B cell (primary cell): ENCODE data around the gene ALX1.

ENCODE experiments used
- EZH2 ChIP-seq: IDR thresholded peaks from 2 replicates; pipeline ENCODE4 v1.6.1; 2012; ENCODE audit warnings: borderline replicate concordance, low read depth, mild to moderate bottlenecking, moderate library complexity, low read length; ENCODE audit not compliant: insufficient read depth, poor library complexity, severe bottlenecking
- TF ChIP-seq, protein P1 (sequence below): fragments of 200-600 bp; IDR thresholded peaks from one replicate; pipeline ENCODE4 v1.8.0; 2022; ENCODE audit warnings: antibody characterized with exemption, mild to moderate bottlenecking

GRCh38 chr12:85283560-85283959 is 3.5 kb downstream of the ALX1 start:
- TF ChIP-seq, protein P1, sequence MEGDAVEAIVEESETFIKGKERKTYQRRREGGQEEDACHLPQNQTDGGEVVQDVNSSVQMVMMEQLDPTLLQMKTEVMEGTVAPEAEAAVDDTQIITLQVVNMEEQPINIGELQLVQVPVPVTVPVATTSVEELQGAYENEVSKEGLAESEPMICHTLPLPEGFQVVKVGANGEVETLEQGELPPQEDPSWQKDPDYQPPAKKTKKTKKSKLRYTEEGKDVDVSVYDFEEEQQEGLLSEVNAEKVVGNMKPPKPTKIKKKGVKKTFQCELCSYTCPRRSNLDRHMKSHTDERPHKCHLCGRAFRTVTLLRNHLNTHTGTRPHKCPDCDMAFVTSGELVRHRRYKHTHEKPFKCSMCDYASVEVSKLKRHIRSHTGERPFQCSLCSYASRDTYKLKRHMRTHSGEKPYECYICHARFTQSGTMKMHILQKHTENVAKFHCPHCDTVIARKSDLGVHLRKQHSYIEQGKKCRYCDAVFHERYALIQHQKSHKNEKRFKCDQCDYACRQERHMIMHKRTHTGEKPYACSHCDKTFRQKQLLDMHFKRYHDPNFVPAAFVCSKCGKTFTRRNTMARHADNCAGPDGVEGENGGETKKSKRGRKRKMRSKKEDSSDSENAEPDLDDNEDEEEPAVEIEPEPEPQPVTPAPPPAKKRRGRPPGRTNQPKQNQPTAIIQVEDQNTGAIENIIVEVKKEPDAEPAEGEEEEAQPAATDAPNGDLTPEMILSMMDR: no peak
- TF ChIP-seq EZH2: no peak
